Neural cell (in vitro differentiated cells): ENCODE data around the gene MED27. TPM values are rescaled to one million over a fixed set of nuclear protein-coding genes. Genes with fewer than 3 reads are reported as not detected.

ENCODE experiments used
- H2AFZ ChIP-seq: fragments of 200-600, 300-800 bp; sonication (generic), shearing (Covaris generic); 2 replicates; pipeline ENCODE4 v1.6.0; 2014; ENCODE audit warnings: low read depth, mild to moderate bottlenecking, antibody characterized with exemption, low read length, moderate library complexity
- H3F3A ChIP-seq: fragments of 200-600 bp; shearing (Covaris generic); 2 replicates; pipeline ENCODE4 v1.6.1; 2016; ENCODE audit warnings: mild to moderate bottlenecking, moderate library complexity, mixed read lengths, antibody characterized with exemption, low read length; ENCODE audit not compliant: insufficient read depth, poor library complexity, severe bottlenecking
- H3K27ac ChIP-seq: fragments of 200-600, 300-800 bp; sonication (generic), shearing (Covaris generic); 2 replicates; pipeline ENCODE4 v1.5.1; 2014; ENCODE audit warnings: mild to moderate bottlenecking, low read length, moderate library complexity
- H3K27me3 ChIP-seq: fragments of 300-800, 200-600 bp; sonication (generic), shearing (Covaris generic); 2 replicates; pipeline ENCODE4 v1.6.0; 2014; ENCODE audit warnings: mild to moderate bottlenecking, low read depth, low read length, moderate library complexity; ENCODE audit not compliant: insufficient read depth
- H3K36me3 ChIP-seq: fragments of 300-800, 200-600 bp; sonication (generic), shearing (Covaris generic); 2 replicates; pipeline ENCODE4 v1.5.1; 2014; ENCODE audit warnings: mild to moderate bottlenecking, antibody characterized with exemption, low read length, moderate library complexity; ENCODE audit not compliant: insufficient read depth
- H3K4me2 ChIP-seq: fragments of 300-800, 200-600 bp; sonication (generic), shearing (Covaris generic); 2 replicates; pipeline ENCODE4 v1.6.0; 2014; ENCODE audit warnings: mild to moderate bottlenecking, low read length
- H3K4me3 ChIP-seq: fragments of 300-800, 200-600 bp; sonication (generic), shearing (Covaris generic); 2 replicates; pipeline ENCODE4 v1.5.1; 2014; ENCODE audit warnings: mild to moderate bottlenecking, low read length, moderate library complexity
- H3K79me2 ChIP-seq: fragments of 200-600 bp; shearing (Covaris generic); replicated peaks from 2 replicates; pipeline ENCODE4 v1.6.0; 2014; ENCODE audit warnings: mild to moderate bottlenecking, low read length, moderate library complexity; ENCODE audit not compliant: insufficient read depth
- H3K9ac ChIP-seq: fragments of 300-800, 200-600 bp; sonication (generic), shearing (Covaris generic); 2 replicates; pipeline ENCODE4 v1.6.1; 2016; ENCODE audit warnings: mild to moderate bottlenecking, low read length, mixed read lengths
- H3K9me2 ChIP-seq: fragments of 200-600 bp; shearing (Covaris generic); 2 replicates; pipeline ENCODE4 v1.6.1; 2016; ENCODE audit warnings: mild to moderate bottlenecking, low read length, mixed read lengths; ENCODE audit not compliant: insufficient read depth
- H3K9me3 ChIP-seq: fragments of 200-600, 300-800 bp; sonication (generic), shearing (Covaris generic); 2 replicates; pipeline ENCODE4 v1.6.1; 2016; ENCODE audit warnings: mild to moderate bottlenecking, mixed run types, low read length, moderate library complexity, mixed read lengths
- H4K20me1 ChIP-seq: fragments of 200-600 bp; shearing (Covaris generic); 2 replicates; pipeline ENCODE4 v1.6.1; 2016; ENCODE audit warnings: mild to moderate bottlenecking, mixed run types; ENCODE audit not compliant: insufficient read depth
- EP300 ChIP-seq: fragments of 450-650 bp; conservative IDR thresholded peaks from 2 replicates; pipeline ENCODE4 v1.6.1; 2014; ENCODE audit warnings: antibody characterized with exemption, mild to moderate bottlenecking, moderate library complexity; ENCODE audit not compliant: poor library complexity, severe bottlenecking
- EZH2 ChIP-seq: fragments of 200-600, 300-800 bp; shearing (Covaris generic), sonication (generic); IDR thresholded peaks from 2 replicates; pipeline ENCODE4 v1.6.1; 2014; ENCODE audit warnings: antibody characterized with exemption, low read length, borderline replicate concordance, mild to moderate bottlenecking; ENCODE audit not compliant: insufficient read depth, poor library complexity, severe bottlenecking
- MXI1 ChIP-seq: fragments of 450-650 bp; conservative IDR thresholded peaks from 2 replicates; pipeline ENCODE4 v1.6.1; 2014; ENCODE audit warnings: antibody characterized with exemption, mild to moderate bottlenecking; ENCODE audit not compliant: poor library complexity, severe bottlenecking
- POLR2AphosphoS5 ChIP-seq: IDR thresholded peaks from 2 replicates; pipeline ENCODE4 v1.6.1; 2012
- RAD21 ChIP-seq: fragments of 450-650 bp; conservative IDR thresholded peaks from 2 replicates; pipeline ENCODE4 v1.6.1; 2014; ENCODE audit warnings: antibody characterized with exemption, mild to moderate bottlenecking, moderate library complexity
- SMC3 ChIP-seq: fragments of 450-650 bp; conservative IDR thresholded peaks from 2 replicates; pipeline ENCODE4 v1.6.1; 2014; ENCODE audit warnings: antibody characterized with exemption, mild to moderate bottlenecking, moderate library complexity; ENCODE audit not compliant: poor library complexity
- TAF1 ChIP-seq: IDR thresholded peaks from 2 replicates; pipeline ENCODE4 v1.6.1; 2012; ENCODE audit warnings: low read depth
- polyA plus RNA-seq: library from polyadenylated mRNA; depleted of rRNA; stranded (reverse); fragments of >200 nt; gene quantifications from 2 replicates; pipeline ENCODE4 v1.2.3, GENCODE V29; 2014
- TF ChIP-seq, protein P1 (sequence below): IDR thresholded peaks from 2 replicates; pipeline ENCODE4 v1.6.1; 2012; ENCODE audit warnings: borderline replicate concordance
- TF ChIP-seq, protein P2 (sequence below): fragments of 450-650 bp; IDR thresholded peaks from 2 replicates; pipeline ENCODE4 v1.5.1; 2014; ENCODE audit warnings: antibody characterized with exemption, mild to moderate bottlenecking, moderate library complexity; ENCODE audit not compliant: poor library complexity, severe bottlenecking

The MED27 gene
- polyA plus RNA-seq, 1 donor from 2014 or later = 7.5 TPM

DNA sequence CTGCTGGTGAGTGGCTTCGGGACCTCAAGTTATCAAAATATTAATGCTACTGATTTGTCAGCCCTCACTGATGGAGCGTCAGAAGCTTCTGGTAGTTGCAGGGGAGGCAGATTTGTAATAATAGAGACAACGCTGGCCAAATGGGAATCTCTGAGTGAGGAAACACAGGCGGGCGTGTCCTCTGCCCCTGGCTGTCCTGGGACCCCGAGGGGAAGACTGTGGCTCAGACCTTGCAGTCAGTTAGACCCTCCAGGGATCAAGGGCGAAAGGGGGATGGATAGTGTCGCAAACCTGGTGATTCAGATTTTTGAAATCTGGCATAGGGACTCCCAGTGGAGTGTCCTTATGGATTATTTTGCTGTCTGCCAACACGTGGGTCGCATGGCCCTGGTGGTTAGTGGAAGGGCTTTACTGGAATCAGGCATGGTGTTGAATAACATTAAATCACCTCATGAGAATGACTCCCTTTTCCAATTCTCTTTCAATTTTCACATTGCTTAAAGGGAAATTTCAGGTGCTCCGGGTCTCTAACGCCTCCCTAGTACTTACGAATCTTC lies 47.1 kb upstream of the MED27 start:
- Histone ChIP-seq H3K9me2 (no peaks in the 10 kb centered on the region), H3F3A (no peaks in the 10 kb centered on the region), H3K79me2 (no peaks in the 10 kb centered on the region), H3K4me3 (no peak overlapping the region), H3K9ac (no peak overlapping the region), H2AFZ (no peak overlapping the region), H4K20me1 (no peaks in the 10 kb centered on the region), H3K4me2 (no peak overlapping the region), H3K27me3 (no peaks in the 10 kb centered on the region), H3K36me3 (no peaks in the 10 kb centered on the region), H3K9me3 (no peaks in the 10 kb centered on the region), H3K27ac (no peak overlapping the region)
- no peak for TF ChIP-seq EZH2
- no peak for TF ChIP-seq RAD21
- TF ChIP-seq TAF1 = no peak
- TF ChIP-seq MXI1 = no peak
- no peak for TF ChIP-seq POLR2AphosphoS5
- TF ChIP-seq, protein P1, sequence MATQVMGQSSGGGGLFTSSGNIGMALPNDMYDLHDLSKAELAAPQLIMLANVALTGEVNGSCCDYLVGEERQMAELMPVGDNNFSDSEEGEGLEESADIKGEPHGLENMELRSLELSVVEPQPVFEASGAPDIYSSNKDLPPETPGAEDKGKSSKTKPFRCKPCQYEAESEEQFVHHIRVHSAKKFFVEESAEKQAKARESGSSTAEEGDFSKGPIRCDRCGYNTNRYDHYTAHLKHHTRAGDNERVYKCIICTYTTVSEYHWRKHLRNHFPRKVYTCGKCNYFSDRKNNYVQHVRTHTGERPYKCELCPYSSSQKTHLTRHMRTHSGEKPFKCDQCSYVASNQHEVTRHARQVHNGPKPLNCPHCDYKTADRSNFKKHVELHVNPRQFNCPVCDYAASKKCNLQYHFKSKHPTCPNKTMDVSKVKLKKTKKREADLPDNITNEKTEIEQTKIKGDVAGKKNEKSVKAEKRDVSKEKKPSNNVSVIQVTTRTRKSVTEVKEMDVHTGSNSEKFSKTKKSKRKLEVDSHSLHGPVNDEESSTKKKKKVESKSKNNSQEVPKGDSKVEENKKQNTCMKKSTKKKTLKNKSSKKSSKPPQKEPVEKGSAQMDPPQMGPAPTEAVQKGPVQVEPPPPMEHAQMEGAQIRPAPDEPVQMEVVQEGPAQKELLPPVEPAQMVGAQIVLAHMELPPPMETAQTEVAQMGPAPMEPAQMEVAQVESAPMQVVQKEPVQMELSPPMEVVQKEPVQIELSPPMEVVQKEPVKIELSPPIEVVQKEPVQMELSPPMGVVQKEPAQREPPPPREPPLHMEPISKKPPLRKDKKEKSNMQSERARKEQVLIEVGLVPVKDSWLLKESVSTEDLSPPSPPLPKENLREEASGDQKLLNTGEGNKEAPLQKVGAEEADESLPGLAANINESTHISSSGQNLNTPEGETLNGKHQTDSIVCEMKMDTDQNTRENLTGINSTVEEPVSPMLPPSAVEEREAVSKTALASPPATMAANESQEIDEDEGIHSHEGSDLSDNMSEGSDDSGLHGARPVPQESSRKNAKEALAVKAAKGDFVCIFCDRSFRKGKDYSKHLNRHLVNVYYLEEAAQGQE = no peak
- TF ChIP-seq, protein P2, sequence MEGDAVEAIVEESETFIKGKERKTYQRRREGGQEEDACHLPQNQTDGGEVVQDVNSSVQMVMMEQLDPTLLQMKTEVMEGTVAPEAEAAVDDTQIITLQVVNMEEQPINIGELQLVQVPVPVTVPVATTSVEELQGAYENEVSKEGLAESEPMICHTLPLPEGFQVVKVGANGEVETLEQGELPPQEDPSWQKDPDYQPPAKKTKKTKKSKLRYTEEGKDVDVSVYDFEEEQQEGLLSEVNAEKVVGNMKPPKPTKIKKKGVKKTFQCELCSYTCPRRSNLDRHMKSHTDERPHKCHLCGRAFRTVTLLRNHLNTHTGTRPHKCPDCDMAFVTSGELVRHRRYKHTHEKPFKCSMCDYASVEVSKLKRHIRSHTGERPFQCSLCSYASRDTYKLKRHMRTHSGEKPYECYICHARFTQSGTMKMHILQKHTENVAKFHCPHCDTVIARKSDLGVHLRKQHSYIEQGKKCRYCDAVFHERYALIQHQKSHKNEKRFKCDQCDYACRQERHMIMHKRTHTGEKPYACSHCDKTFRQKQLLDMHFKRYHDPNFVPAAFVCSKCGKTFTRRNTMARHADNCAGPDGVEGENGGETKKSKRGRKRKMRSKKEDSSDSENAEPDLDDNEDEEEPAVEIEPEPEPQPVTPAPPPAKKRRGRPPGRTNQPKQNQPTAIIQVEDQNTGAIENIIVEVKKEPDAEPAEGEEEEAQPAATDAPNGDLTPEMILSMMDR = no peak
- no peak for TF ChIP-seq EP300
- TF ChIP-seq SMC3 = no peak

- H3K27me3 ChIP-seq = no peaks in the 10 kb centered on the region
- no peak overlapping the region for H3K9ac ChIP-seq
- H3K9me3 ChIP-seq = no peaks in the 10 kb centered on the region
- H2AFZ ChIP-seq = no peak overlapping the region
- H3K79me2 ChIP-seq = no peaks in the 10 kb centered on the region
- H3K4me3 ChIP-seq = no peak overlapping the region
- TF ChIP-seq MXI1 (no peak), SMC3 (no peak), EZH2 (no peak)
- TF ChIP-seq, protein P2 = no peak
- TF ChIP-seq, protein P1 = no peak
- no peaks in the 10 kb centered on the region for H4K20me1 ChIP-seq
- no peak overlapping the region for H3K4me2 ChIP-seq
- H3K27ac ChIP-seq = no peak overlapping the region
- no peaks in the 10 kb centered on the region for H3F3A ChIP-seq
- no peaks in the 10 kb centered on the region for H3K9me2 ChIP-seq
- no peaks in the 10 kb centered on the region for H3K36me3 ChIP-seq
These were observed 46.4 kb upstream of the MED27 start for GRCh38 chr9:132125944-132126679.
